Psoas muscle (tissue), 8 donors: ENCODE data around the gene PALLD. TPM values are rescaled to one million over a fixed set of nuclear protein-coding genes. Genes with fewer than 3 reads are reported as not detected.

Source experiments
- ATAC-seq, 4 donors: fragments of 200-7000 bp; cut with Tn5 transposase; one replicate each; pipeline ENCODE4 v1.9.1; 2020; ENCODE audit warnings: moderate library complexity in 3 of 4, mild to moderate bottlenecking in 2 of 4
- DNase-seq, 2 donors: peaks; one replicate each; pipeline ENCODE4 v3.0.0-alpha.2; 2020
- H3K27ac ChIP-seq: fragments of 200-600 bp; one replicate; pipeline ENCODE4 v1.8.0; 2022
- H3K27me3 ChIP-seq, 3 donors: fragments of 200-600 bp in 1 of 3; one replicate each; pipeline versions ENCODE4 v1.6.1 to v1.8.0; 2013 to 2022; ENCODE audit warnings: low read length in 2 of 3, mild to moderate bottlenecking in 2 of 3, moderate library complexity in 1 of 3; ENCODE audit not compliant: insufficient read depth in 3 of 3
- H3K36me3 ChIP-seq, 2 donors: fragments of 200-600 bp in 1 of 2; one replicate each; pipeline versions ENCODE4 v1.6.1 to v1.8.0; 2013 to 2022; ENCODE audit warnings: low read depth in 1 of 2, mild to moderate bottlenecking in 1 of 2, moderate library complexity in 1 of 2; ENCODE audit not compliant: insufficient read depth in 1 of 2
- H3K4me1 ChIP-seq: fragments of 200-600 bp; one replicate; pipeline ENCODE4 v1.8.0; 2022
- H3K4me3 ChIP-seq: fragments of 200-600 bp; one replicate; pipeline ENCODE4 v1.8.0; 2022; ENCODE audit warnings: mild to moderate bottlenecking
- H3K9me3 ChIP-seq: fragments of 200-600 bp; one replicate; pipeline ENCODE4 v1.8.0; 2022
- CTCF ChIP-seq: fragments of 200-600 bp; IDR thresholded peaks from one replicate; pipeline ENCODE4 v1.8.0; 2022; ENCODE audit warnings: antibody characterized with exemption
- WGBS, 3 donors: extraction: QIAGEN DNeasy Blood & Tissue Kit; methylation state at CpG; one replicate each; pipeline versions ENCODE4 v1.1.6 to v1.1.7; 2013; 5-methylcytosine and 5-hydroxymethylcytosine counted together
- intact Hi-C, 2 donors: fragments of 100-400 bp; cut with DNase I; formaldehyde crosslinking; loops; one replicate each; pipeline versions ENCODE4 v1.11.0 to v1.14.2; 2022
- polyA plus RNA-seq, 3 donors: library from polyadenylated mRNA; stranded (reverse); fragments of 200-250 nt; gene quantifications; one replicate each; pipeline ENCODE4 v1.2.3, GENCODE V29; 2013
- total RNA-seq, 4 donors: library from RNA; stranded (reverse); fragmentation: NEBNext Ultra II Directional in 2 of 4; extraction: Animal tissue kit (Norgen Biotek cat#: 25700) in 2 of 4; gene quantifications; one replicate each; pipeline versions ENCODE4 v1.2.1 to v1.2.4, GENCODE V29; 2021 to 2023
- donor health status: healthy with polysubstance abuse.
- donor health status: DM: no; HTN: no; CAD: no; lungs with moderate emphysema.
- donor health status: Bipolar disorder and iron deficiency.
- donor health status: healthy.
- donor health status: DM: yes; HTN: yes; CAD: no.
- donor health status: DM: no; HTN: no; CAD: no.
- donor health status: DM: no; HTN: no; CAD: no.
- donor health status: DM: yes; HTN: yes; CAD: no.

PALLD gene
- total and polyA plus RNA-seq, 7 donors = 19.2 to 245 (median 168) TPM

- TF ChIP-seq CTCF = no peak
Measured at GRCh38 chr4:168717847-168718246, 221.0 kb downstream of the PALLD start.

GRCh38 chr4:168719725-168720124 lies 222.9 kb downstream of the PALLD start:
- no peak for TF ChIP-seq CTCF
- DNase-seq (no peak), ATAC-seq (no peak)
- no peaks in the 10 kb centered on the region for H3K27me3 ChIP-seq
- no peak overlapping the region for H3K4me3 ChIP-seq
- H3K36me3 ChIP-seq = no peaks in the 10 kb centered on the region
- H3K4me1 ChIP-seq = peaks cover 20% of the 10 kb centered on the region
- H3K27ac ChIP-seq = no peak overlapping the region
- 95 to 100% (median 100%) methylated on average over 1 of the region's 1 CpG for WGBS, 3 donors
- H3K9me3 ChIP-seq = no peaks in the 10 kb centered on the region
- intact Hi-C loops = no loop called here

More at GRCh38 chr4:168717847-168718246, 221.0 kb downstream of the PALLD start:
- Histone ChIP-seq H3K27ac (peak overlapping the region; percentile 2), H3K27me3 (no peaks in the 10 kb centered on the region), H3K4me3 (no peak overlapping the region), H3K9me3 (no peaks in the 10 kb centered on the region), H3K4me1 (peaks cover 20% of the 10 kb centered on the region), H3K36me3 (peaks cover 0 to 6% of the 10 kb centered on the region in 2 donors)
- WGBS, 3 donors = 15 to 37% (median 16%) methylated on average over 3 of the region's 3 CpGs
- no peak for DNase-seq
- ATAC-seq = peak; percentile 70 to 95 (median 92)
- intact Hi-C loops = no loop called here

- no peak for TF ChIP-seq CTCF
- H3K27ac ChIP-seq = no peak overlapping the region
- no peak for DNase-seq
- H3K27me3 ChIP-seq = no peaks in the 10 kb centered on the region
- no peaks in the 10 kb centered on the region for H3K9me3 ChIP-seq
- 91 to 95% (median 93%) methylated on average over 4 of the region's 4 CpGs for WGBS, 3 donors
- intact Hi-C loops = no loop called here
- peaks cover 20% of the 10 kb centered on the region for H3K4me1 ChIP-seq
- H3K36me3 ChIP-seq = no peaks in the 10 kb centered on the region
- no peak overlapping the region for H3K4me3 ChIP-seq
- no peak for ATAC-seq
Measured at GRCh38 chr4:168720396-168720900, 223.6 kb downstream of the PALLD start.

- Histone ChIP-seq H3K27me3 (no peaks in the 10 kb centered on the region), H3K9me3 (no peaks in the 10 kb centered on the region), H3K4me3 (no peak overlapping the region), H3K27ac (no peak overlapping the region), H3K4me1 (peaks cover 8% of the 10 kb centered on the region), H3K36me3 (no peaks in the 10 kb centered on the region)
- TF ChIP-seq CTCF = no peak
- ATAC-seq (no peak), DNase-seq (no peak)
- WGBS, 3 donors = 39 to 83% (median 64%) methylated on average over 2 of the region's 2 CpGs
- intact Hi-C loops = no loop called here
Measured at GRCh38 chr4:168722391-168722790, 225.5 kb downstream of the PALLD start.

GRCh38 chr4:168723020-168723419 lies 226.2 kb downstream of the PALLD start:
- H3K9me3 ChIP-seq = no peaks in the 10 kb centered on the region
- DNase-seq (no peak), ATAC-seq (no peak)
- no peaks in the 10 kb centered on the region for H3K36me3 ChIP-seq
- no peak for TF ChIP-seq CTCF
- no peaks in the 10 kb centered on the region for H3K27me3 ChIP-seq
- peaks cover 3% of the 10 kb centered on the region for H3K4me1 ChIP-seq
- intact Hi-C loops = no loop called here
- 40 to 56% (median 42%) methylated on average over 3 of the region's 3 CpGs for WGBS, 3 donors
- H3K27ac ChIP-seq = no peak overlapping the region
- no peak overlapping the region for H3K4me3 ChIP-seq
